ENCODE data around the gene ZC3H14.
A peak's percentile ranks its signal among the peaks of the same experiment; 100 is the strongest.

Gene ZC3H14

GRCh38 chr14:88630565-88630964, 67.7 kb downstream of the ZC3H14 start:
- no peaks in the 10 kb centered on the region for H3K36me3 ChIP-seq (ENCODE audit: control insufficient read depth in 4 of 4, insufficient read depth in 4 of 4, low read length in 3 of 4)
- 97% methylated on average over 5 of the region's 6 CpGs for WGBS (ENCODE audit: insufficient coverage)
- H3K27ac ChIP-seq (ENCODE audit: insufficient read depth in 1 of 2, low read depth in 1 of 2, low read length in 2 of 2, poor library complexity in 1 of 2, severe bottlenecking in 2 of 2): no peak overlapping the region
- H3K27me3 ChIP-seq (replicated peaks in 2 of 5; ENCODE audit: control insufficient read depth in 4 of 5, insufficient read depth in 5 of 5, low read length in 4 of 5): no peaks in the 10 kb centered on the region
- H3K4me3 ChIP-seq (ENCODE audit: control insufficient read depth in 1 of 7, extremely low read depth in 1 of 7, insufficient read depth in 4 of 7, low read depth in 2 of 7, low read length in 6 of 7): no peak overlapping the region
- H3K9me3 ChIP-seq (ENCODE audit: control extremely low read depth in 1 of 5, control insufficient read depth in 4 of 5, insufficient read depth in 2 of 5, low read depth in 1 of 5, low read length in 4 of 5): no peaks in the 10 kb centered on the region
- CTCF ChIA-PET: no interaction called here
- DNase-seq: no peak
- POLR2A ChIA-PET: no interaction called here
- H3K4me1 ChIP-seq (ENCODE audit: control extremely low read depth in 1 of 4, control insufficient read depth in 4 of 4, insufficient read depth in 4 of 4, low read length in 3 of 4): no peaks in the 10 kb centered on the region

- Histone ChIP-seq H3K9me3 (ENCODE audit: control extremely low read depth in 1 of 5, control insufficient read depth in 4 of 5, insufficient read depth in 2 of 5, low read depth in 1 of 5, low read length in 4 of 5) (no peaks in the 10 kb centered on the region), H3K27ac (ENCODE audit: insufficient read depth in 1 of 2, low read depth in 1 of 2, low read length in 2 of 2, poor library complexity in 1 of 2, severe bottlenecking in 2 of 2) (no peak overlapping the region), H3K27me3 (replicated peaks in 2 of 5; ENCODE audit: control insufficient read depth in 4 of 5, insufficient read depth in 5 of 5, low read length in 4 of 5) (no peaks in the 10 kb centered on the region), H3K36me3 (ENCODE audit: control insufficient read depth in 4 of 4, insufficient read depth in 4 of 4, low read length in 3 of 4) (no peaks in the 10 kb centered on the region), H3K4me1 (ENCODE audit: control extremely low read depth in 1 of 4, control insufficient read depth in 4 of 4, insufficient read depth in 4 of 4, low read length in 3 of 4) (no peaks in the 10 kb centered on the region), H3K4me3 (ENCODE audit: control insufficient read depth in 1 of 7, extremely low read depth in 1 of 7, insufficient read depth in 4 of 7, low read depth in 2 of 7, low read length in 6 of 7) (no peak overlapping the region)
- no peak for DNase-seq
- POLR2A ChIA-PET: no interaction called here
- CTCF ChIA-PET: no interaction called here
- WGBS (ENCODE audit: insufficient coverage): 75% methylated on average over 2 of the region's 3 CpGs
These were observed 68.3 kb downstream of the ZC3H14 start for GRCh38 chr14:88631091-88631490.

DNA sequence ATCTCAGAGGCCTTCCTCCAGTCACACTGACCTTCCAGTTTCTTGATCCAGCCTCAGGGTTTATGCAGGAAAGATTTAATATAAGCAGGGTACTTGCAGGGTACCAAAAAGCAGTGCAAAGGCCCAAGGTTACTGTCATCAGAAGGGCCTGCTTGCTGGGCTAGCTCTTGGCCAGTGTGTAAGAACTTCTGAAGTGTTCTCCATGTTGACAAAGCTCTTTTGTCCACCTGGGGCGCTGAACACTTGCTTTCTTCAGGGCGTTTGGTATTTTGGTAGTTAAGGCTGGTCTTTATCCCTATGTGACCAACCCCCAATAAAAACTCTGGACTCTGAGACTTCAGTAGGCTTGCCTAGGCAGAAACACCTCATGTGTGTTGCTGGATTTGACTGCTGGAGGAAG, 69.7 kb downstream of the ZC3H14 start:
- no peaks in the 10 kb centered on the region for H3K36me3 ChIP-seq (ENCODE audit: control insufficient read depth in 4 of 4, insufficient read depth in 4 of 4, low read length in 3 of 4)
- CTCF ChIA-PET: no interaction called here
- POLR2A ChIA-PET: no interaction called here

GRCh38 chr14:88639221-88639620, 76.4 kb downstream of the ZC3H14 start:
- no peak overlapping the region for H3K4me3 ChIP-seq (ENCODE audit: control insufficient read depth in 1 of 7, extremely low read depth in 1 of 7, insufficient read depth in 4 of 7, low read depth in 2 of 7, low read length in 6 of 7)
- H3K9me3 ChIP-seq (ENCODE audit: control extremely low read depth in 1 of 5, control insufficient read depth in 4 of 5, insufficient read depth in 2 of 5, low read depth in 1 of 5, low read length in 4 of 5): peaks cover 0 to 2% (median 0%) of the 10 kb centered on the region in 5 experiments
- ChIA-PET POLR2A (no interaction called here), CTCF (no interaction called here)
- no peak for DNase-seq
- H3K27me3 ChIP-seq (replicated peaks in 2 of 5; ENCODE audit: control insufficient read depth in 4 of 5, insufficient read depth in 5 of 5, low read length in 4 of 5): no peaks in the 10 kb centered on the region
- H3K36me3 ChIP-seq (ENCODE audit: control insufficient read depth in 4 of 4, insufficient read depth in 4 of 4, low read length in 3 of 4): no peaks in the 10 kb centered on the region
- H3K27ac ChIP-seq (ENCODE audit: insufficient read depth in 1 of 2, low read depth in 1 of 2, low read length in 2 of 2, poor library complexity in 1 of 2, severe bottlenecking in 2 of 2): no peak overlapping the region
- WGBS (ENCODE audit: insufficient coverage): 100% methylated on average over 1 of the region's 1 CpG
- no peaks in the 10 kb centered on the region for H3K4me1 ChIP-seq (ENCODE audit: control extremely low read depth in 1 of 4, control insufficient read depth in 4 of 4, insufficient read depth in 4 of 4, low read length in 3 of 4)

More for the DNA sequence above, 69.7 kb downstream of the ZC3H14 start:
- 100% methylated on average over 1 of the region's 2 CpGs for WGBS (ENCODE audit: insufficient coverage)
- Histone ChIP-seq H3K27ac (ENCODE audit: insufficient read depth in 1 of 2, low read depth in 1 of 2, low read length in 2 of 2, poor library complexity in 1 of 2, severe bottlenecking in 2 of 2) (no peak overlapping the region), H3K4me1 (ENCODE audit: control extremely low read depth in 1 of 4, control insufficient read depth in 4 of 4, insufficient read depth in 4 of 4, low read length in 3 of 4) (no peaks in the 10 kb centered on the region), H3K9me3 (ENCODE audit: control extremely low read depth in 1 of 5, control insufficient read depth in 4 of 5, insufficient read depth in 2 of 5, low read depth in 1 of 5, low read length in 4 of 5) (no peaks in the 10 kb centered on the region), H3K27me3 (replicated peaks in 2 of 5; ENCODE audit: control insufficient read depth in 4 of 5, insufficient read depth in 5 of 5, low read length in 4 of 5) (no peaks in the 10 kb centered on the region), H3K4me3 (ENCODE audit: control insufficient read depth in 1 of 7, extremely low read depth in 1 of 7, insufficient read depth in 4 of 7, low read depth in 2 of 7, low read length in 6 of 7) (no peak overlapping the region)
- no peak for DNase-seq

- Histone ChIP-seq H3K4me3 (ENCODE audit: control insufficient read depth in 1 of 7, extremely low read depth in 1 of 7, insufficient read depth in 4 of 7, low read depth in 2 of 7, low read length in 6 of 7) (no peak overlapping the region), H3K9me3 (ENCODE audit: control extremely low read depth in 1 of 5, control insufficient read depth in 4 of 5, insufficient read depth in 2 of 5, low read depth in 1 of 5, low read length in 4 of 5) (no peaks in the 10 kb centered on the region), H3K27ac (ENCODE audit: insufficient read depth in 1 of 2, low read depth in 1 of 2, low read length in 2 of 2, poor library complexity in 1 of 2, severe bottlenecking in 2 of 2) (no peak overlapping the region), H3K36me3 (ENCODE audit: control insufficient read depth in 4 of 4, insufficient read depth in 4 of 4, low read length in 3 of 4) (no peaks in the 10 kb centered on the region), H3K27me3 (replicated peaks in 2 of 5; ENCODE audit: control insufficient read depth in 4 of 5, insufficient read depth in 5 of 5, low read length in 4 of 5) (no peaks in the 10 kb centered on the region), H3K4me1 (ENCODE audit: control extremely low read depth in 1 of 4, control insufficient read depth in 4 of 4, insufficient read depth in 4 of 4, low read length in 3 of 4) (no peaks in the 10 kb centered on the region)
- 100% methylated on average over 3 of the region's 5 CpGs for WGBS (ENCODE audit: insufficient coverage)
- ChIA-PET POLR2A (no interaction called here), CTCF (no interaction called here)
- DNase-seq: no peak
These were observed 97.2 kb downstream of the ZC3H14 start for GRCh38 chr14:88660056-88660455.

GRCh38 chr14:88667555-88668273, 104.9 kb downstream of the ZC3H14 start:
- POLR2A ChIA-PET: no interaction called here

GRCh38 chr14:88668448-88669116, 105.7 kb downstream of the ZC3H14 start:
- Histone ChIP-seq H3K27me3 (replicated peaks in 2 of 5; ENCODE audit: control insufficient read depth in 4 of 5, insufficient read depth in 5 of 5, low read length in 4 of 5) (no peaks in the 10 kb centered on the region), H3K27ac (ENCODE audit: insufficient read depth in 1 of 2, low read depth in 1 of 2, low read length in 2 of 2, poor library complexity in 1 of 2, severe bottlenecking in 2 of 2) (no peak overlapping the region), H3K4me1 (ENCODE audit: control extremely low read depth in 1 of 4, control insufficient read depth in 4 of 4, insufficient read depth in 4 of 4, low read length in 3 of 4) (no peaks in the 10 kb centered on the region), H3K36me3 (ENCODE audit: control insufficient read depth in 4 of 4, insufficient read depth in 4 of 4, low read length in 3 of 4) (no peaks in the 10 kb centered on the region), H3K4me3 (ENCODE audit: control insufficient read depth in 1 of 7, extremely low read depth in 1 of 7, insufficient read depth in 4 of 7, low read depth in 2 of 7, low read length in 6 of 7) (no peak overlapping the region), H3K9me3 (ENCODE audit: control extremely low read depth in 1 of 5, control insufficient read depth in 4 of 5, insufficient read depth in 2 of 5, low read depth in 1 of 5, low read length in 4 of 5) (peaks cover 0 to 1% (median 0%) of the 10 kb centered on the region in 5 experiments)
- DNase-seq: peak in 1 of 3 donors; percentile 1
- POLR2A ChIA-PET: no interaction called here
- CTCF ChIA-PET: interaction anchor here (0.9 to 3.2 kb wide), 12 partner anchors 9 to 724 kb away, joined by 3 to 22 read pairs (median 3); no protein-coding TSS in a partner anchor
- 94% methylated on average over 2 of the region's 3 CpGs for WGBS (ENCODE audit: insufficient coverage)

More at GRCh38 chr14:88667555-88668273, 104.9 kb downstream of the ZC3H14 start:
- no peak overlapping the region for H3K4me3 ChIP-seq (ENCODE audit: control insufficient read depth in 1 of 7, extremely low read depth in 1 of 7, insufficient read depth in 4 of 7, low read depth in 2 of 7, low read length in 6 of 7)
- no peak overlapping the region for H3K27ac ChIP-seq (ENCODE audit: insufficient read depth in 1 of 2, low read depth in 1 of 2, low read length in 2 of 2, poor library complexity in 1 of 2, severe bottlenecking in 2 of 2)
- CTCF ChIA-PET: interaction anchor here (0.6 to 3.2 kb wide), 16 partner anchors 9 to 723 kb away, joined by 3 to 22 read pairs (median 4); no protein-coding TSS in a partner anchor
- DNase-seq: peak; percentile 76 to 87 (median 82)
- peaks cover 0 to 1% (median 0%) of the 10 kb centered on the region in 5 experiments for H3K9me3 ChIP-seq (ENCODE audit: control extremely low read depth in 1 of 5, control insufficient read depth in 4 of 5, insufficient read depth in 2 of 5, low read depth in 1 of 5, low read length in 4 of 5)
- H3K4me1 ChIP-seq (ENCODE audit: control extremely low read depth in 1 of 4, control insufficient read depth in 4 of 4, insufficient read depth in 4 of 4, low read length in 3 of 4): no peaks in the 10 kb centered on the region
- no peaks in the 10 kb centered on the region for H3K36me3 ChIP-seq (ENCODE audit: control insufficient read depth in 4 of 4, insufficient read depth in 4 of 4, low read length in 3 of 4)
- no peaks in the 10 kb centered on the region for H3K27me3 ChIP-seq (replicated peaks in 2 of 5; ENCODE audit: control insufficient read depth in 4 of 5, insufficient read depth in 5 of 5, low read length in 4 of 5)
- 60% methylated on average over 4 of the region's 4 CpGs for WGBS (ENCODE audit: insufficient coverage)

Data from common myeloid progenitor, CD34-positive (primary cell).